ENCODE results near the gene SPRY4. TPM values are rescaled to one million over a fixed set of nuclear protein-coding genes. Genes with fewer than 3 reads are reported as not detected.
"Not testable (repeated sequence)": the region's sequence is repeated elsewhere in the genome, so short reads cannot be mapped to it uniquely, and the experiment has no call there.

Gene SPRY4
- total RNA-seq, 1 experiment from 2014 or later, result 41.9 TPM

- H3K4me1 Mint-ChIP-seq (ENCODE audit: insufficient read depth, unreplicated experiment), result peaks cover 17% of the 10 kb centered on the region
- intact Hi-C loops (cut with micrococcal nuclease), result no loop called here
- H3K36me3 Mint-ChIP-seq (ENCODE audit: insufficient read depth, unreplicated experiment), result no peaks in the 10 kb centered on the region
- ChIA-PET CTCF (interaction anchor here (0.5 to 1.2 kb wide), 2 partner anchors 15 to 21 kb away, joined by 3 read pairs; no protein-coding TSS in a partner anchor), POLR2A (interaction anchor here (1.1 to 1.5 kb wide), 4 partner anchors 15 to 20 kb away, joined by 4 to 5 read pairs (median 4); no protein-coding TSS in a partner anchor)
- peaks cover 10% of the 10 kb centered on the region for H3K9me3 Mint-ChIP-seq (ENCODE audit: unreplicated experiment)
- TF ChIP-seq CTCF (IDR thresholded peaks at IDR 0.05; ENCODE audit: unreplicated experiment), result no peak
- peak overlapping the region; percentile 83 for H3K27ac Mint-ChIP-seq (ENCODE audit: low read depth, unreplicated experiment)
- H3K4me3 Mint-ChIP-seq (ENCODE audit: unreplicated experiment), result no peak overlapping the region
- DNase-seq (ENCODE audit: unreplicated experiment), result peak; percentile 91
- no peaks in the 10 kb centered on the region for H3K27me3 Mint-ChIP-seq (ENCODE audit: insufficient read depth, unreplicated experiment)
- TSS peak; percentile 85 for BruUV-seq (replicated peaks)
Measured at GRCh38 chr5:142342128-142342981, 17.5 kb upstream of the SPRY4 start.

- ChIA-PET CTCF (interaction anchor here (0.6 kb wide), 2 partner anchors 33 to 82 kb away, joined by 4 to 6 read pairs; no protein-coding TSS in a partner anchor), POLR2A (no interaction called here)
- Mint-ChIP-seq H3K27me3 (ENCODE audit: insufficient read depth, unreplicated experiment) (no peaks in the 10 kb centered on the region), H3K4me1 (ENCODE audit: insufficient read depth, unreplicated experiment) (peaks cover 17% of the 10 kb centered on the region), H3K9me3 (ENCODE audit: unreplicated experiment) (peaks cover 9% of the 10 kb centered on the region), H3K27ac (ENCODE audit: low read depth, unreplicated experiment) (no peak overlapping the region), H3K36me3 (ENCODE audit: insufficient read depth, unreplicated experiment) (peaks cover 6% of the 10 kb centered on the region), H3K4me3 (ENCODE audit: unreplicated experiment) (no peak overlapping the region)
- BruUV-seq (replicated peaks), result no TSS peak
- no peak for TF ChIP-seq CTCF (IDR thresholded peaks at IDR 0.05; ENCODE audit: unreplicated experiment)
- intact Hi-C loops (cut with micrococcal nuclease), result no loop called here
- no peak for DNase-seq (ENCODE audit: unreplicated experiment)
Measured at GRCh38 chr5:142339781-142340180, 15.0 kb upstream of the SPRY4 start.

- ChIA-PET POLR2A (interaction anchor here (1.8 kb wide), 1 partner anchor 9 kb away, joined by 5 read pairs; no protein-coding TSS in a partner anchor), CTCF (interaction anchor here (0.8 kb wide), 2 partner anchors 139 to 1302 kb away, joined by 3 read pairs; no protein-coding TSS in a partner anchor)
- no peak for TF ChIP-seq CTCF (IDR thresholded peaks at IDR 0.05; ENCODE audit: unreplicated experiment)
- Mint-ChIP-seq H3K27me3 (ENCODE audit: insufficient read depth, unreplicated experiment) (no peaks in the 10 kb centered on the region), H3K9me3 (ENCODE audit: unreplicated experiment) (no peaks in the 10 kb centered on the region), H3K27ac (ENCODE audit: low read depth, unreplicated experiment) (no peak overlapping the region), H3K4me3 (ENCODE audit: unreplicated experiment) (no peak overlapping the region), H3K4me1 (ENCODE audit: insufficient read depth, unreplicated experiment) (no peaks in the 10 kb centered on the region), H3K36me3 (ENCODE audit: insufficient read depth, unreplicated experiment) (peaks cover 6% of the 10 kb centered on the region)
- no peak for DNase-seq (ENCODE audit: unreplicated experiment)
- BruUV-seq (replicated peaks), result no TSS peak
- intact Hi-C loops (cut with micrococcal nuclease), result no loop called here
Measured at GRCh38 chr5:142334538-142334937, 9.7 kb upstream of the SPRY4 start.

GRCh38 chr5:142333749-142334148 lies 8.9 kb upstream of the SPRY4 start:
- intact Hi-C loops (cut with micrococcal nuclease); H3K36me3 Mint-ChIP-seq (ENCODE audit: insufficient read depth, unreplicated experiment); H3K27me3 Mint-ChIP-seq (ENCODE audit: insufficient read depth, unreplicated experiment); H3K27ac Mint-ChIP-seq (ENCODE audit: low read depth, unreplicated experiment); H3K9me3 Mint-ChIP-seq (ENCODE audit: unreplicated experiment); BruUV-seq (replicated peaks); H3K4me1 Mint-ChIP-seq (ENCODE audit: insufficient read depth, unreplicated experiment); H3K4me3 Mint-ChIP-seq (ENCODE audit: unreplicated experiment); DNase-seq (ENCODE audit: unreplicated experiment): not testable (repeated sequence)
- ChIA-PET POLR2A (interaction anchor here (1.8 kb wide), 1 partner anchor 8 kb away, joined by 5 read pairs; no protein-coding TSS in a partner anchor), CTCF (interaction anchor here (0.6 to 0.8 kb wide), 4 partner anchors 11 to 1627 kb away, joined by 3 read pairs; no protein-coding TSS in a partner anchor)
